HG03045 (cell line): ENCODE measurements around the gene FBLIM1.

ENCODE experiments used
- ATAC-seq: cut with Tn5 transposase; IDR thresholded peaks from one replicate; pipeline ENCODE4 v1.9.1; 2021; ENCODE audit warnings: mild to moderate bottlenecking, moderate library complexity; ENCODE audit not compliant: unreplicated experiment

Gene FBLIM1

DNA sequence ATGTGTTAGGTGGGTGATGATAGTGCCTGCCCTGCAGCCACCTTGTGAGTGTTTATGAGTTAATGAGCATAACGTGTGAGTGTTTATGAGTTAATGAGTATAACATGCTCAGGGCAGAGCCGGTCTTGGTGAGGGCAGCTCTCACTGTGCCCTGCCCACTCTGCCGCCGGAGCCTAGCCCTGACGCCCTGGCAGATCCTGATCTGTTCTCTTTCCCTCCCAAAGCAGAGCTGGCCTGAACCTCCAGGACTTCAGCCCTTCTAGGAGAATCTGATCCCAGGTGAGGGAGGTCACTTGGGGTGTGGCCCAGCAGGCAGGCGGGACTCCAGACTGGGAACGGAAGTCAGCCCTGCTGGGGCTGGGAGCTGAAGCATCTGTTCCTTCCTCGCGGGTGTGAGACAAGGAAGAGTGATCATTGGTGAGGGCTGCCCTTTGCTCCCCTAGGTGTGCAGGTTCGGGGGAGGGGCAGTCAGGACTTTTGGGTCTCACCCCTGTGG, 5.7 kb downstream of the FBLIM1 start:
- ATAC-seq: no peak

DNA sequence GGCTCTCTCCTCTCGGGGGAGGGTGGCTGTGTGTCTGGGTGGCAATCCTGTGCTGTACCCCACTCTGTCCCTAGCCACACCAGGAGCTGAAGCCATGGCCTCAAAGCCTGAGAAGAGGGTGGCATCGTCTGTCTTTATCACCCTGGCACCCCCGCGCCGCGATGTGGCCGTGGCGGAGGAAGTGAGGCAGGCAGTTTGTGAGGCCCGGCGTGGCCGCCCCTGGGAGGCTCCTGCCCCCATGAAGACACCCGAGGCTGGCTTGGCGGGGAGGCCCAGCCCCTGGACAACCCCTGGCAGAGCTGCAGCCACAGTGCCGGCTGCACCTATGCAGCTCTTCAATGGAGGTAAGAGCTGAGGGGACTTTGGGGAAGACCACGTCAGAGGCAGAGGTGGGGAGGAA, 6.3 kb downstream of the FBLIM1 start:
- no peak for ATAC-seq

DNA sequence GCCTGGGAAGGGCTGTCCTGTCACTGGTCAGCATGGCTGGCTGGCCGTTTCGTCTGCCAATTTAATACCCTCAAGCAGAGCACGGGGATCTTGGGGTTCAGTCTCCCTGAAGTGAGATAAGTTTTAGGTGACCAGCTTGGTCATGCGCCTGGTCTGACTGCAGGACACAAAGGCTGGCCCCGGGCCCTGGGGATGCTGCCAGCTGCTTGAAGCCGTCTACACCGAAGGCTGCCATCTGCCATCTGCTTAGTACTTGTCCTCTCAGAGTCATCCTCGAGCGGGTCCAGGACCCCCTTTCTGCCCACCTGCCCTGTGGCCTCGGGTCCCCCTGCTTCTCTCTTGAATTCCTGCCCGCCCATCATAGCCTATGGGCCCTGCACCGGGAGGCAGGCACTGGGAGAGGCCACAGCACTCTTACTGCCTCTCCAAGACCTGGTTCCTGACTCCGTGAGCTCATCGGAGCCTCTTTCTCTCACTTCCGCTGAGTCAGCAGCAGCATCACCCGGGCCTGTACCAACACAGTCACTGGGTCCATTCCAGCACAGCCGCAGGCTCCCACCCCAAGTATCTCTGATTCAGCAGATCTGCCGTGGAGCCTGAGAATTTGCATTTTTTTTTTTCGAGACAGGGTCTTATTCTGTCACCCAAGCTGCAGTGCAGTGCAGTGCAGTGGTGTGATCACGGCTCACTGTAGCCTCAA, 7.0 kb downstream of the FBLIM1 start:
- no peak for ATAC-seq

DNA sequence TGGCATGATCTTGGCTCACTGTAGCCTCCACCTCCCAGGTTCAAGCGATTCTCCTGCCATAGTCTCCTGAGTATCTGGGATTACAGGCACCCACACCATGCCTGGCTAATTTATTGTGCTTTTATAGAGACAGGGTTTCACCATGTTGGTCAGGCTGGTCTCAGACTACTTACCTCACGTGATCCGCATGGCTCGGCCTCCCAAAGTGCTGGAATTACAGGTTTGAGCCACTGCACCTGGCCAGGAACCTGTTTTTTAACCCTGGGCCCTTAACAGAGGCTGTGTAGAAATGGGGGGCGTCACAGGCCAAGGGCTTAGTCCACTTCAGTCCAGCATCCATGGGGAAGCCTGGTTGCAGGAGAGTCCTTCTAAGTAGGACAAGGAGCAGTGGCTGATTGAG, 9.3 kb downstream of the FBLIM1 start:
- ATAC-seq: no peak

DNA sequence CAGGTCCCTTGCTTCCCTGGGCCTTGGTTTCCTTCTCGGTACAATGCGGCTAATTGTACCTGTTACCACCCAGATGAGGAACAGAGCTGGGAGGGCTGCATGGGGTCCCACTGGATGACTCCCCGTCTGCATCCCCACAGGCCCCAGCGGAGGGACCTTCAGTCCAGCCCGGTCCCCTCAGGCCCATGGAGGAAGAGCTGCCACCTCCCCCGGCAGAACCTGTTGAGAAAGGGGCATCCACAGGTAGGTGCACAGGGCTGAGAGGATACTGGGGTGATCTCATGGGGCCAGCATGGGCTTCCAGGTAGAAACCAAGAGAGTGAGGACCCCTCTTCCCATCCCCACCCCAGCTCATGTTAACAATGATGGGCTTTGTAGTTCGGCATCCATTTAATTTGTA, 9.8 kb downstream of the FBLIM1 start:
- no peak for ATAC-seq

DNA sequence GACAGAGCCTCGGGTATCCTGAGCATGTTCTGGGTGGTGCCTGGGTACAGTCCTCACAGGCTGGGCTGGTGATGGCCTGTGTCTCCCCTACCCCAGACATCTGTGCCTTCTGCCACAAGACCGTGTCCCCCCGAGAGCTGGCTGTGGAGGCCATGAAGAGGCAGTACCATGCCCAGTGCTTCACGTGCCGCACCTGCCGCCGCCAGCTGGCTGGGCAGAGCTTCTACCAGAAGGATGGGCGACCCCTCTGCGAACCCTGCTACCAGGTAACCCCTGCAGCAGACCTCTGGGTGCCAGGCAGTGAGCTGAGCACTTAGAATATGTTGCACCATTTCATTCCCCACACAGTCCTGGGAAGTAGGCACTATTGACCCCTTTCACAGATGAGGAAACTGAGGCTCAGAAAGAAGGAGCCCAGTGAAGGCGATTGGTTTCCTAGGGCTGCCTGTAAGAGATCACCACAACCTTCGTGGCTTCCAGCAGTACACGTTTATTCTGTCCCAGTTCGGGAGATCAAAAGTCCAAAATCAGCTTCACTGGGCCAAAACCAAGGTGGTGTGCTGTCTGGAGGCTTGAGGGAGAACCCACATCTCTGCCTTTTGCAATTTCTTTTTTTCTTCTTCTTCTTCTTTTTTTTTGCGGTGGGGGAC, 11.8 kb downstream of the FBLIM1 start:
- no peak for ATAC-seq

DNA sequence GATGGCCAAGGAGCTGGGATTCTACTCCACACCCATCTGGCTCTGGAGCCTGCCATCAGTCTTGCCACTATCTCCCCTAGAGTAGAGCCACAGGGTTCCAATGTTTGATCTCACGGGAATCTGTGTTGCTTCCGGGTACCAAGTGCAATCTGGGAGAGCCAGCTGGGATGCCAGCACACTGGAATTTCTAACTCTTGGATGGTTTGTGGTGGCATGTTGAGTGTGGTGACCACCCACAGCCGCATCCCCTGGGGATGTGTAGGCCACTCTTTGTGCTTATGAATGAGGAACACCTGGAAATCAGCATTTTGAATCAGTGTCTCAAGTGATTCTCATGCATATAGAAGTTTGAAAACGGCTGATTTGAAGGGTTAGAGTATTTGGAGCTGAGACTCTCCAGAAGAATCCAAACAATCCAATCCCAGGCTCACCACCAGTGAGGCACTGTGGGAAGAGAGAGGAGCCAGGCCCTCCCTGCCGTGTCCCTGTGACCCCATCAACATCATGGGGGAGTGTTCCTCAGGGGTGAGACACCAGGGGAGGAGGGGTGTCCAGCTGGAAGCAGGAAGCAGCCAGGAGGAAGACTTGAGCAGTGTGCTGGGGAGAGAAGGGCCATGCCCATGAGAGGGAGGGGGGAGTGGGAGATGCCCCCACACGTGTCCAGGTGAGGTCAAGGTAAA, 13.4 kb downstream of the FBLIM1 start:
- no peak for ATAC-seq

DNA sequence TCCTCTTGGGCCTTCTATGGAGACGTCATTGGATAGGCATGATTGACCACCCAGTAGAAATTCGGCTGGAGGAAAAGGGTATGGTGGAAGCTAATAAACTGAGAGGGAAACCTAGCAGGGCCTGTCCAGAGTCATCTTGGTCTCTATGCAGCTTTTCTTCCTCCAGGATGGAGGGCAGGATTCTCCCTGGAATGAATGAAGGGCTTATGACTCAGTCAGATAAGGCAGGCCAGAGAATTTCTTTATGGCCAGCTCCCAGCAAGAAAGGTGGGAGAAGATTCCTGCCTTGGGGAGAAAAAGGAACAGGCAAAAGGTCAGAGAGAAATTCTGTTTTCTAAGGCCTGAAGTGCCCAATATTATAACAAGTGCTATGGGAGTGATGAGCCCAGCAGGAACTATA, 17.1 kb downstream of the FBLIM1 start:
- no peak for ATAC-seq

DNA sequence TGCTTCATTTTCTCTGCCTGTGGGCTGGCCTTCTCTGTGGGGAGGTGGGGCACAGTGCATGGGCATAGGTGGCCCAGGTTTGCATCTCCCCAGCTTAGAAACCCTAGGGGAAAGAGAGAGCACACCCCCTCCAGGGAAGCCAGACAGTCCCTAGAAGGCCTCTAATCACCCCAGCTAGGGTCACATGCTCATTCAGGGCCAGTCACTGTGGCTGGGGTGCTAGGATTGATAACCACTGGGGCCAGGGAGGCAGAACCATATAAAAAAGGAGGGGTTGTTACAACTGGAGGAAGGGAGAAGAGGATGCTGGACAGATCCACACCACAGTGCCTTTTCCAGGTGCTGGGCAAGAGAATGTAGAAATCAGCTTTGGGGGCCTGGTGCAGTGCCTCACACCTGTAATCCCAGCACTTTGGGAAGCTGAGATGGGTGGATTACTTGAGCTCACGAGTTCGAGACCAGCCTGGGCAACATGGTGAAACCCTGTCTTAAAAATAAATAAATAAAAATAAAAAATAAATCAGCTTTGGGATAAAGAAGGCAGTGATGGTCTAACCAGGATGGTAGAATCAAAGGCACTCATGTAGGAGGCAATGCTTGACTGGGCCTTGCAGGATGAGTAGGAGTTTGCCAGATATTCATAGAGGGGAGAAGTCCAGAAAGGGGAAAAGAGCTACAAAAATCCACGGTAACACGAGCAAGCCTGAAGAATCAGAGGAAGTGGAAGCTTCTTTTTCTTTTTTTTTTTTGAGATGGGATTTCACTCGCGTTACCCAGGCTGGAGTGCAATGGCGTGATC, 19.5 kb downstream of the FBLIM1 start:
- ATAC-seq: no peak

DNA sequence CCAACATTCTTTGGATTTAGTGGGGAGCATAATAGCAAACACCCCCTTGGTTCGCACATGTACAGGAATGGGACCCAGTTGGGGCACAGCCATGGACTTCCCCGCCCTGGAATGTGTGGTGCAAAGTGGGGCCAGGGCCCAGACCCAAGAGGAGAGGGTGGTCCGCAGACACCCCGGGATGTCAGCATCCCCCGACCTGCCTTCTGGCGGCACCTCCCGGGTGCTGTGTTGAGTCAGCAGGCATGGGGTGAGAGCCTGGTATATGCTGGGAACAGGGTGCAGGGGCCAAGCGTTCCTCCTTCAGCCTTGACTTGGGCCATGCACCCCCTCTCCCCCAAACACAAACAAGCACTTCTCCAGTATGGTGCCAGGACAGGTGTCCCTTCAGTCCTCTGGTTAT, 27.1 kb downstream of the FBLIM1 start:
- no peak for ATAC-seq

DNA sequence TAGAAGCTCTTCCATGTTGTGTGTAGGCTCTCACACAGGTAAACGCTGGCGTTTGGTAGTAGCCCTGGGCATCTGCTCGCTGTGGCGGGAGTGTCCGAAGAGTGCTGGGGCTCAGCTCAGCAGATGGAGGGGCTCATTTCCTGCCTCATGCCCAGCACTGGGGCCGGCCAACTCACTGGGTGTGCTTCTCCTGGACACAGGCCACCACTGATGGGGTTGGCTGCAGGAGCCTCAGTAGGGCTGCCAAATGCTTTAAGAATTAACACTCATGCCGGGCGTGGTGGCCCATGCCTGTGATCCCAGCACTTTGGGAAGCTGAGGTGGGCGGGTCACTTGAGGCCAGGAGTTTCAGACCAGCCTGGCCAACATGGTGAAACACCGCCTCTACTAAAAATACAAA, 28.0 kb downstream of the FBLIM1 start:
- ATAC-seq: no peak

DNA sequence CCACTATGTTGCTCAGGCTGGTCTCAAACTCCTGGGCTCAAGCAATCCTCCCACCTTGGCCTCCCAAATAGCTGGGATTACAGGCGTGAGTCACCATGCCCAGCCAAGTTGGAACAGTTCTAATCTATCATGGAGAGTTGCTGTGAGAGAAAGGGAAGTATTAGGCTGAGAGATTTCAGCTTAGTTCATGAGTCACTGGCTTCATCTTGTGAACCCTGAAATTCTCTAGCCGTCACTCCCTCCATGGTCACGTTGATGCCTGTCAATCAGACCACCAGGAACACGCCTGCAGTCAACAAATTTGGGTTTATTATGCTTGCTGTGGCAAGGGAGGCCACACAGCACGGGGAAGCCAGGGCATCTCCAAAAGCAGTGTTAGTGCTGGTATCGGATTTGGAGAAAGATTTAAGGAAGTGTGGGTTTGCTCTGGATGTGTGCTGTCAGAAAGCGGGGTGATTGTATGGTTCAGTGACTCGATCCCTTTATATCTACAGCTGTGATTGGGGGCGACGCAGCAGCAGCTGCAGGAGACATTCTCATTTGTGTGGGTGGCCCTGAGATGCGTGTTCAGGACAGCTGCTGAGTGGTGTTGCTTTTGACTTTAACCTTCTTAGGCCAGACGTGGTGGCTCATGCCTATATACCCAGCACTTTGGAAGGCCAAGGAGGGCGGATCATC, 30.2 kb downstream of the FBLIM1 start:
- ATAC-seq: no peak

DNA sequence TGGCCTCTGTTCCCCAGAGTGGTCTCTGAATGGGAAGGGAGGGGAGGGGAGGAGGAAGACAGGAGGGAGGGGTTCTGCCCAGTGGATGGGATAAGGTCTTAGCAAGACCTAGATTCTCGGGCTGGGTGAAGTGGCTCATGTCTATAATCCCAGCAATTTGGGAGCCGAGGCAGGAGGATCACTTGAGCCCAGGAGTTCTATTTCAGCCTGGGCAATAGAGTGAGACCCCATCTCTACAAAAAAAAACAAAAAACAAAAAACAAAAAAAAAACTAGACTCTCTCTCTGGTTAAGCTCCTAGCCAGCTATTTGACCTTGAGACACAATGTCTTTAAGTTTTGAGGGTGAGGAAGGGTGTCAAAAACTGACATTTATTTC, 37.5 kb downstream of the FBLIM1 start:
- no peak for ATAC-seq

DNA sequence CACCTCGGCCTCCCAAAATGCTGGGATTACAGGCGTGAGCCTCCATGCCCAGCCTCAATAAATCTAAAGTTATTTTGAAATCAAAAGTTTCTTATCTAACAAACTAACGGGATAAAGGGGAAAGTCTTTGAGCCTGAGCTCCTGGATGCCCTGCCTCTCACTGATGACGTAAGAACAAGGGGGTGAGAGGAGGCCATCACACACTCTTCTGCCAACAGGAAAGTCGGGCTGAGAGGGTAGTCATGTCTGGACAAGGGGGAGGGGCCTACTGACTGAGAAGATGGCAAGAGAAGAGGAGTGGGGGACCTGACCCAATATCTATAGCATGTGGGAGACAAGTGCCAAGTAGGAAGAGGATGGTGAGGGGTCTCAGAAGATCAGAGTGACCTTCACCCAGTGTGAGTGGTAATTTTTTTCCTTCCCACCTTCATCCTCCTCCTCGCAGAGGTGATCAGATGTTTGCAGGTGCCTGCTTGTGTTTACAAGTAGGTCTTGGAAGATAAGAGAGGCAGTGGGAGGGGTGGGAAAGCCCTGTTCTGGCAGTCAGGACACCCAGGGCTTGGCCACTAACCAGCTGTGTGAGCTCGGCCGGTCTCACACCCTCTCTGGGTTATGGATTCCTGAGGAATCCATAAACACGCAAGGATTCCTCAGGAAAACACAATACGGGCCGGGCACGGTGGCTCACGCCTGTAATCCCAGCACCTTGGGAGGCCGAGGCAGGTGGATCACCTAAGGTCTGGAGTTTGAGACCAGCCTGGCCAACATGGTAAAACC, 39.2 kb downstream of the FBLIM1 start:
- ATAC-seq: no peak

DNA sequence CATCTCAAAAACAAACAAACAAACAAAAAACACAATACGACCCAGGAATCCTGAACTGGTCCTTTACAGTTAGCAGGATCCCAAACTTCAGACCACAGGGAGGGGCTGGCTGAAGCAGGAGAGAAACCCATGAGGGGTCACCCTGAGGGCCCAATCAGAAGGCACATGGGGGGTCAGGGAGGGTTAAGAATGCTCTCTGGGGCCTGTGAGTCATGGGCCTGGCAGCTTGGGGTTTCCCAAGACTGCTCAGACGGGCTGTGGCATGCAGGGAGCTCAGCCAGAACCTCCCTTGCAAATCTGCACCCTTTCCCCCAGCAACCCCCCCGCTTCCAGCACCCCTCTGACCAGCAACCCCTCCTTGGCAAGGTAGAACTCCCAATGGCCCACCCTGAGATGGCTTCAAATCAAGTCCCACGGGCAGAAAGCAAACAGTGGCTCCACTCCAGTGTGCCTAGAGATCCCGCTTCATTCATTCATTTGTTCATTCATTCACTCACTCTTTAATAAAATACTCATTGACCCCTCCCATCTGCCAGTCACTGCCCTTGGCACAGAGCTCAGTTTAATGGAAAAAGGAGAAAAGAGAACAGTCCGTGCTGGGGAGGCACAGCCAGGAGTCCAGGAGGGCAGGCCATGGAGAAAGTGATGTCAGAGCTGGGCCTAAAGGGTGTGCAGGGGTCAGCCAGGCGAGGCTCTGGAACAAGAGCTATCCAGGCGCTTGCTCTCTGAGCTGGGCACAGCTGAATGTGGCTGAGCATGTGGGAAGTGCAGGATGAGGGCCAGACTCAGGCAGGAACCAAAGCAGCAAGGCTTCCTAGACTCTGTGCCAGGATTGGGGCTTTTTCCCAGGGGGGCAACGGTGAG, 40.6 kb downstream of the FBLIM1 start:
- no peak for ATAC-seq

DNA sequence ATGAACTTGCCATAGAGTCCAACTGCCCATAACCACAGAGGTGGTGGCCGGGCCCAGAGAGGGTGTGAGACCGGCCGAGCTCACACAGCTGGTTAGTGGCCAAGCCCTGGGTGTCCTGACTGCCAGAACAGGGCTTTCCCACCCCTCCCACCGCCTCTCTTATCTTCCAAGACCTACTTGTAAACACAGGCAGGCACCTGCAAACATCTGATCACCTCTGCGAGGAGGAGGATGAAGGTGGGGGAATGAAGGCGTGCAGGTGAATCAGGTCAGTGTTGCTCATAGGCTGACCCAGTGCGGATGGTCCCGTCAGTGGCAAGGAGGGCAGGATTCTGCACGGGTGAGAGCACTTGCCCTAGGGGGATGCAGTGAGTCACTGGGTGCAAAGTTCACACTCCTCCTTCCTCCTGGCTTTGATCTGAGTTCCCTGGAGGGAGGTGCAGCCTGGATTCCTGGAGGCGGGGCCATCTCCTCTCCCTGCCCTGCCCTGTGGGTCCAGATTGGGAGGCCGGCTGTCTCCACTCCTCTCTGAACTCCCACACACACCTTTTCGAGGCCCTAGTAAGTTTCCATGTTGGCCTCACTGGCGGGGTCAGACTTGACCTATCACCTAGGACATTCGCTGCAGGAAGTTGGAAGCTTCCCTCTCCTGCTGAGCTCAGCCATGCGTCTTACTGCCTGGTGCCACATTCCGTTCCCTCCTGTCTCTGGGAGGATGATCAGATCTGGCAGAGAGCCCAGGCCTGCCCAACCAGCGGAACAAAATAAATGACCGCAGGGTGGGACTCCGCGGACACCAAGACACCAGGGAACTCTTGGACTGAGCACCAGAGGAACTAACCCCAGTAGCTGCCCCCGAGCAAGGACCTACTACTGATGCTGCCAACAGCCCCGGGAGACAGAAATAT, 41.6 kb downstream of the FBLIM1 start:
- ATAC-seq: no peak

DNA sequence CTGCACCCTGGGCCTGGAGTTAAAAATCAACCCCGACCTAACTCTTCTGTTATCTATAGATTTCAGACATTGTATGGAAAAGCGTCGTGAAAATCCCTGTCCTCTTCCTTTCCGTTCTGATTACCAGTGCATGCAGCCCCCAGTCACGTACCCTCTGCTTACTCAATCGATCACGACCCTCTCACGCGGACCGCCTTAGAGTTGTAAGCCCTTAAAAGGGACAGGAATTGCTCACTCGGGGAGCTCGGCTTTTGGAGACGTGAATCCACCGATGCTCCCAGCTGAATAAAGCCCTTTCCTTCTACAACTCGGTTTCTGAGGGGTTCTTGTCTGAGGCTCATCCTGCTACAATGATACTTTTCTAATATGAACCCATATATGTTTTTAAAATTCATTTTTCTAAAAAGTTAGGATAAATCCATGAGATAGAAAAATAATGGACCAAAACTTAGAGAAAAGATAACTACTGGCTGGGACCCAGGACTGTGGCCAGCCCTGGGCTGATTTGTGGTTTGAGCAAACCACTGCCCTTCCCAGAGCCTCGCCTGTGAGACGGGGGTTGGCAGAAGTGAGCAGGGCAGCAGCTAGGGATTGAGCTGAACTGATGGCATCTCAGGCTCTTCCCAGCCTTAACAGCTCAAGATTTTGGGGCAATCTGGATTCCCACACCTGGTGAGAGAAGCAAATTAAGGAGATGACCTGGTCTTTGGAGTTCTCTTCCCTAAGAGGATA, 43.8 kb downstream of the FBLIM1 start:
- no peak for ATAC-seq
